Endothelial cell of umbilical vein (primary cell): Measurements from ENCODE around the gene SH3BP5.

Experiments used
- EZH2 ChIP-seq: IDR thresholded peaks from 2 replicates; pipeline ENCODE4 v1.6.1; 2012; ENCODE audit warnings: borderline replicate concordance, low read depth, mild to moderate bottlenecking, moderate library complexity, low read length, inconsistent platforms; ENCODE audit not compliant: severe bottlenecking
- POLR2A ChIP-seq: IDR thresholded peaks from 2 replicates; pipeline ENCODE4 v1.6.1; 2012; ENCODE audit warnings: low read depth, mild to moderate bottlenecking, control low read depth, low read length
- TF ChIP-seq, protein P1 (sequence below), 2 donors: IDR thresholded peaks; 1 replicate in 1 of 2; 2 replicates in 1 of 2; pipeline ENCODE4 v1.5.1; 2011; ENCODE audit warnings: low read length in 2 of 2, mild to moderate bottlenecking in 2 of 2, moderate library complexity in 2 of 2, control low read depth in 1 of 2, inconsistent platforms in 1 of 2, low read depth in 1 of 2; ENCODE audit not compliant: insufficient read depth in 1 of 2; ENCODE audit errors: extremely low read depth in 1 of 2
- TF ChIP-seq, protein P2 (sequence below): IDR thresholded peaks from 2 replicates; pipeline ENCODE4 v1.6.1; 2011; ENCODE audit not compliant: insufficient read depth, insufficient read length

- TF ChIP-seq EZH2, result no peak
- TF ChIP-seq, protein P1, sequence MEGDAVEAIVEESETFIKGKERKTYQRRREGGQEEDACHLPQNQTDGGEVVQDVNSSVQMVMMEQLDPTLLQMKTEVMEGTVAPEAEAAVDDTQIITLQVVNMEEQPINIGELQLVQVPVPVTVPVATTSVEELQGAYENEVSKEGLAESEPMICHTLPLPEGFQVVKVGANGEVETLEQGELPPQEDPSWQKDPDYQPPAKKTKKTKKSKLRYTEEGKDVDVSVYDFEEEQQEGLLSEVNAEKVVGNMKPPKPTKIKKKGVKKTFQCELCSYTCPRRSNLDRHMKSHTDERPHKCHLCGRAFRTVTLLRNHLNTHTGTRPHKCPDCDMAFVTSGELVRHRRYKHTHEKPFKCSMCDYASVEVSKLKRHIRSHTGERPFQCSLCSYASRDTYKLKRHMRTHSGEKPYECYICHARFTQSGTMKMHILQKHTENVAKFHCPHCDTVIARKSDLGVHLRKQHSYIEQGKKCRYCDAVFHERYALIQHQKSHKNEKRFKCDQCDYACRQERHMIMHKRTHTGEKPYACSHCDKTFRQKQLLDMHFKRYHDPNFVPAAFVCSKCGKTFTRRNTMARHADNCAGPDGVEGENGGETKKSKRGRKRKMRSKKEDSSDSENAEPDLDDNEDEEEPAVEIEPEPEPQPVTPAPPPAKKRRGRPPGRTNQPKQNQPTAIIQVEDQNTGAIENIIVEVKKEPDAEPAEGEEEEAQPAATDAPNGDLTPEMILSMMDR (IDR thresholded peaks at IDR 0.05; ENCODE audit: extremely low read depth in 1 of 2, insufficient read depth in 1 of 2, low read depth in 1 of 2, low read length in 2 of 2), result no peak
- TF ChIP-seq, protein P2, sequence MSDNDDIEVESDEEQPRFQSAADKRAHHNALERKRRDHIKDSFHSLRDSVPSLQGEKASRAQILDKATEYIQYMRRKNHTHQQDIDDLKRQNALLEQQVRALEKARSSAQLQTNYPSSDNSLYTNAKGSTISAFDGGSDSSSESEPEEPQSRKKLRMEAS, result no peak
- no peak for TF ChIP-seq POLR2A
Measured at GRCh38 chr3:15228147-15228546, 104.2 kb downstream of the SH3BP5 start.
